Endothelial cell of umbilical vein (primary cell): ENCODE results near the gene ZC3H15. TPM values are rescaled to one million over a fixed set of nuclear protein-coding genes. Genes with fewer than 3 reads are reported as not detected.

Experiments used
- BruUV-seq: library from RNA; stranded (reverse); fragments of 400-500 nt; replicated peaks from 2 replicates; lab custom pipeline; 2021; lab: Mats Ljungman, UMichigan
- CTCF ChIA-PET: fragments of 300-600, 350-600 bp; sonication (Branson Sonifier 250); formaldehyde crosslinking; loops from one replicate; lab custom pipeline; 2021; ENCODE audit warnings: antibody characterized with exemption, inconsistent platforms; lab: Charles Lee
- POLR2A ChIA-PET: fragments of 300-600, 350-600 bp; sonication (Branson Sonifier 250); formaldehyde crosslinking; loops from one replicate; lab custom pipeline; 2021; ENCODE audit warnings: antibody characterized with exemption, inconsistent platforms; lab: Charles Lee
- DNase-seq: peaks from one replicate; pipeline ENCODE4 v3.0.0-alpha.2; 2011; ENCODE audit warnings: low read depth, low spot score
- FAIRE-seq: peaks from 2 replicates; lab custom pipeline; 2011; peaks lifted over from hg19 to GRCh38; lab: Jason Lieb, UNC
- H2AFZ ChIP-seq: 2 replicates; pipeline ENCODE4 v1.6.0; 2012; ENCODE audit warnings: low read depth, low read length, control low read depth, inconsistent platforms
- H3K27ac ChIP-seq: 2 replicates; pipeline ENCODE4 v1.5.1; 2011; ENCODE audit warnings: low read depth, mild to moderate bottlenecking, control low read depth, low read length, moderate library complexity; ENCODE audit not compliant: insufficient read depth
- H3K27me3 ChIP-seq, 2 experiments: 2 replicates each; pipeline versions ENCODE4 v1.6.0 to v1.6.1; 2011; ENCODE audit warnings: low read length in 2 of 2, mixed read lengths in 1 of 2; ENCODE audit not compliant: control insufficient read depth in 2 of 2, insufficient read depth in 2 of 2
- H3K36me3 ChIP-seq, 2 experiments: 2 replicates in 1 of 2; 3 replicates in 1 of 2; pipeline ENCODE4 v1.5.1; 2011; ENCODE audit warnings: low read length in 2 of 2, mild to moderate bottlenecking in 1 of 2, moderate library complexity in 1 of 2; ENCODE audit not compliant: control insufficient read depth in 2 of 2, insufficient read depth in 2 of 2; ENCODE audit errors: extremely low read depth in 1 of 2
- H3K4me1 ChIP-seq: 3 replicates; pipeline ENCODE4 v1.5.1; 2011; ENCODE audit warnings: mild to moderate bottlenecking, low read length; ENCODE audit not compliant: control insufficient read depth, insufficient read depth; ENCODE audit errors: extremely low read depth
- H3K4me2 ChIP-seq: 2 replicates; pipeline ENCODE4 v1.6.1; 2011; ENCODE audit warnings: low read length, control low read depth, mixed read lengths; ENCODE audit not compliant: insufficient read depth
- H3K4me3 ChIP-seq, 3 experiments: fragments of 200-600 bp in 1 of 3; sonication (generic), shearing (Covaris generic) in 1 of 3; replicated peaks in 1 of 3; 2 replicates each; pipeline ENCODE4 v1.5.1; 2011 to 2016; ENCODE audit warnings: control low read depth in 3 of 3, low read length in 3 of 3, mild to moderate bottlenecking in 2 of 3, inconsistent platforms in 1 of 3, low read depth in 1 of 3, moderate library complexity in 1 of 3; ENCODE audit not compliant: insufficient read depth in 1 of 3
- H3K79me2 ChIP-seq: 2 replicates; pipeline ENCODE4 v1.6.0; 2012; ENCODE audit warnings: low read length, inconsistent platforms; ENCODE audit not compliant: control insufficient read depth, insufficient read depth
- H3K9ac ChIP-seq: replicated peaks from 2 replicates; pipeline ENCODE3; 2011; ENCODE audit warnings: low read length, control low read depth; ENCODE audit not compliant: insufficient read depth; ENCODE audit errors: extremely low read depth
- H3K9me1 ChIP-seq: replicated peaks from 3 replicates; pipeline ENCODE4 v1.6.0; 2011; ENCODE audit warnings: mild to moderate bottlenecking, low read length; ENCODE audit not compliant: control insufficient read depth, insufficient read depth; ENCODE audit errors: extremely low read depth
- H3K9me3 ChIP-seq: replicated peaks from 2 replicates; pipeline ENCODE4 v1.5.1; 2012; ENCODE audit warnings: low read length, inconsistent platforms; ENCODE audit not compliant: control insufficient read depth, insufficient read depth
- H4K20me1 ChIP-seq: replicated peaks from 2 replicates; pipeline ENCODE3; 2011; ENCODE audit warnings: mild to moderate bottlenecking, low read length; ENCODE audit not compliant: control insufficient read depth, insufficient read depth; ENCODE audit errors: extremely low read depth
- CTCF ChIP-seq, 2 donors: IDR thresholded peaks; 1 replicate in 1 of 2; 2 replicates in 1 of 2; pipeline ENCODE4 v1.5.1; 2011; ENCODE audit warnings: low read length in 2 of 2, mild to moderate bottlenecking in 2 of 2, moderate library complexity in 2 of 2, control low read depth in 1 of 2, inconsistent platforms in 1 of 2, low read depth in 1 of 2; ENCODE audit not compliant: insufficient read depth in 1 of 2; ENCODE audit errors: extremely low read depth in 1 of 2
- EZH2 ChIP-seq: IDR thresholded peaks from 2 replicates; pipeline ENCODE4 v1.6.1; 2012; ENCODE audit warnings: borderline replicate concordance, low read depth, mild to moderate bottlenecking, moderate library complexity, low read length, inconsistent platforms; ENCODE audit not compliant: severe bottlenecking
- FOS ChIP-seq: IDR thresholded peaks from 2 replicates; pipeline ENCODE4 v1.6.1; 2011; ENCODE audit warnings: mild to moderate bottlenecking, low read length, moderate library complexity, borderline replicate concordance; ENCODE audit not compliant: insufficient read depth
- GATA2 ChIP-seq: IDR thresholded peaks from 2 replicates; pipeline ENCODE4 v1.7.0; 2011; ENCODE audit warnings: low read depth, mild to moderate bottlenecking, moderate library complexity, mixed read lengths, low read length; ENCODE audit not compliant: insufficient read length, insufficient read depth
- JUN ChIP-seq: IDR thresholded peaks from 2 replicates; pipeline ENCODE4 v1.6.1; 2011; ENCODE audit warnings: borderline replicate concordance, low read depth; ENCODE audit not compliant: insufficient read length, insufficient read depth
- MAX ChIP-seq: IDR thresholded peaks from 2 replicates; pipeline ENCODE4 v1.6.1; 2011; ENCODE audit not compliant: insufficient read depth, insufficient read length
- MYC ChIP-seq: IDR thresholded peaks from one replicate; pipeline ENCODE4 v1.6.1; 2011; ENCODE audit warnings: mild to moderate bottlenecking, low read depth, low read length
- POLR2A ChIP-seq: IDR thresholded peaks from 2 replicates; pipeline ENCODE4 v1.6.1; 2012; ENCODE audit warnings: low read depth, mild to moderate bottlenecking, control low read depth, low read length
- POLR2AphosphoS5 ChIP-seq: IDR thresholded peaks from 2 replicates; pipeline ENCODE4 v1.6.1; 2012; ENCODE audit warnings: low read depth, mild to moderate bottlenecking, control low read depth, low read length, moderate library complexity; ENCODE audit not compliant: insufficient read depth
- dilution Hi-C: fragments of 300-500 bp; cut with MboI; formaldehyde crosslinking; loops from one replicate; pipeline ENCODE4 v1.15.0; 2019; ENCODE audit warnings: low sequenced_read_pairs; ENCODE audit not compliant: extremely low pct_ligation_motif_present
- intact Hi-C: fragments of 100-400 bp; cut with micrococcal nuclease; formaldehyde crosslinking; loops from one replicate; pipeline ENCODE4 v1.10.0; 2022
- polyA plus RNA-seq, 4 experiments: library from polyadenylated mRNA; depleted of rRNA in 3 of 4; stranded (reverse) in 3 of 4; unstranded in 1 of 4; fragments of >200 nt; gene quantifications; 2 replicates each; pipeline versions ENCODE4 v1.2.1 to v1.2.3, GENCODE V29; 2011 to 2012; ENCODE audit warnings: missing spikeins in 1 of 4
- total RNA-seq: library from RNA; stranded (reverse); gene quantifications from 2 replicates; pipeline ENCODE4 v1.2.3, GENCODE V29; 2021

ZC3H15 gene
- total and polyA plus RNA-seq, 2 donors (not counting 3 experiments of a cell fraction or from before 2014, with no cell fraction given), result 24.1 to 65.1 TPM

GRCh38 chr2:186498834-186499233, 12.8 kb downstream of the ZC3H15 start:
- Histone ChIP-seq H3K36me3 (peaks cover 9 to 13% of the 10 kb centered on the region in 2 experiments), H3K9me1 (no peaks in the 10 kb centered on the region), H3K4me2 (no peak overlapping the region), H3K9ac (no peak overlapping the region), H3K4me3 (no peak overlapping the region), H2AFZ (no peak overlapping the region), H3K4me1 (no peaks in the 10 kb centered on the region), H3K27ac (no peak overlapping the region), H3K79me2 (peaks cover 56% of the 10 kb centered on the region), H3K27me3 (no peaks in the 10 kb centered on the region), H3K9me3 (no peaks in the 10 kb centered on the region), H4K20me1 (peaks cover 2% of the 10 kb centered on the region)
- dilution Hi-C loops, result no loop called here
- FAIRE-seq (no peak), DNase-seq (no peak)
- POLR2A ChIA-PET, result no interaction called here
- CTCF ChIA-PET, result interaction anchor here (2.8 kb wide), 1 partner anchor 142 kb away, joined by 12 read pairs; no protein-coding TSS in a partner anchor
- TF ChIP-seq POLR2A, result no peak
- TF ChIP-seq MYC, result no peak
- no peak for TF ChIP-seq CTCF (IDR thresholded peaks at IDR 0.05; ENCODE audit: extremely low read depth in 1 of 2, insufficient read depth in 1 of 2, low read depth in 1 of 2, low read length in 2 of 2)
- no peak for TF ChIP-seq JUN
- no peak for TF ChIP-seq GATA2
- TF ChIP-seq POLR2AphosphoS5, result no peak
- no peak for TF ChIP-seq EZH2
- no peak for TF ChIP-seq MAX
- no peak for TF ChIP-seq FOS
- intact Hi-C loops, result no loop called here
- BruUV-seq, result no TSS peak
